ENCODE data around the gene LRP11. TPM values are rescaled to one million over a fixed set of nuclear protein-coding genes. Genes with fewer than 3 reads are reported as not detected.

The LRP11 gene
- total and polyA plus RNA-seq, 2 donors (not counting 1 experiment from before 2014, with no cell fraction given) = 58.4 to 89.5 TPM

- no peak overlapping the region for H3K9ac ChIP-seq (ENCODE audit: insufficient read depth, low read length)
- H3K27me3 ChIP-seq (ENCODE audit: control insufficient read depth, insufficient read depth, low read length) = no peaks in the 10 kb centered on the region
- H3K9me3 ChIP-seq (ENCODE audit: control insufficient read depth, insufficient read depth, low read depth, low read length) = no peaks in the 10 kb centered on the region
- H3K36me3 ChIP-seq (ENCODE audit: control insufficient read depth, insufficient read depth, low read length) = no peaks in the 10 kb centered on the region
- peaks cover 20% of the 10 kb centered on the region for H3K4me1 ChIP-seq (ENCODE audit: control insufficient read depth, extremely low read depth, insufficient read depth, low read length)
- H3K27ac ChIP-seq (ENCODE audit: insufficient read depth, low read length) = peak overlapping the region; percentile 61
- peak overlapping the region; percentile 2 for H3K4me2 ChIP-seq (ENCODE audit: extremely low read depth, insufficient read depth, low read length)
- H3K79me2 ChIP-seq (ENCODE audit: control insufficient read depth, insufficient read depth, low read length) = peaks cover 50% of the 10 kb centered on the region
- DNase-seq (ENCODE audit: low read depth in 2 of 2) = peak in 1 of 2 donors; percentile 75
- H4K20me1 ChIP-seq (ENCODE audit: control insufficient read depth, extremely low read depth, insufficient read depth, low read length) = no peaks in the 10 kb centered on the region
- H3K4me3 ChIP-seq (replicated peaks in 1 of 4; ENCODE audit: control extremely low read depth in 1 of 4, insufficient read depth in 1 of 4, low read depth in 3 of 4, low read length in 4 of 4) = peak overlapping the region in 1 of 4 experiments; percentile 76
- TF ChIP-seq CTCF (conservative IDR thresholded peaks at IDR 0.05 in 1 of 2, IDR thresholded peaks at IDR 0.05 in 1 of 2; ENCODE audit: low read depth in 1 of 2, low read length in 2 of 2) = peak; percentile 8 to 28
- TF ChIP-seq EZH2 (IDR thresholded peaks at IDR 0.05; ENCODE audit: low read length, missing control alignments) = no peak
- no peak overlapping the region for H2AFZ ChIP-seq (ENCODE audit: low read length)
These were observed 3.1 kb downstream of the LRP11 start for GRCh38 chr6:149860834-149861602.

- Histone ChIP-seq H3K9me3 (ENCODE audit: control insufficient read depth, insufficient read depth, low read depth, low read length) (no peaks in the 10 kb centered on the region), H3K79me2 (ENCODE audit: control insufficient read depth, insufficient read depth, low read length) (peaks cover 50% of the 10 kb centered on the region), H3K27ac (ENCODE audit: insufficient read depth, low read length) (peak overlapping the region; percentile 61), H4K20me1 (ENCODE audit: control insufficient read depth, extremely low read depth, insufficient read depth, low read length) (no peaks in the 10 kb centered on the region), H3K36me3 (ENCODE audit: control insufficient read depth, insufficient read depth, low read length) (no peaks in the 10 kb centered on the region), H3K4me2 (ENCODE audit: extremely low read depth, insufficient read depth, low read length) (peak overlapping the region; percentile 29), H3K9ac (ENCODE audit: insufficient read depth, low read length) (no peak overlapping the region), H2AFZ (ENCODE audit: low read length) (no peak overlapping the region), H3K4me1 (ENCODE audit: control insufficient read depth, extremely low read depth, insufficient read depth, low read length) (peaks cover 23% of the 10 kb centered on the region), H3K4me3 (replicated peaks in 1 of 4; ENCODE audit: control extremely low read depth in 1 of 4, insufficient read depth in 1 of 4, low read depth in 3 of 4, low read length in 4 of 4) (no peak overlapping the region), H3K27me3 (ENCODE audit: control insufficient read depth, insufficient read depth, low read length) (no peaks in the 10 kb centered on the region)
- DNase-seq (ENCODE audit: low read depth in 2 of 2) = no peak
- TF ChIP-seq EZH2 (IDR thresholded peaks at IDR 0.05; ENCODE audit: low read length, missing control alignments) (no peak), CTCF (conservative IDR thresholded peaks at IDR 0.05 in 1 of 2, IDR thresholded peaks at IDR 0.05 in 1 of 2; ENCODE audit: low read depth in 1 of 2, low read length in 2 of 2) (no peak)
These were observed 3.7 kb downstream of the LRP11 start for GRCh38 chr6:149860513-149860833.

DNA sequence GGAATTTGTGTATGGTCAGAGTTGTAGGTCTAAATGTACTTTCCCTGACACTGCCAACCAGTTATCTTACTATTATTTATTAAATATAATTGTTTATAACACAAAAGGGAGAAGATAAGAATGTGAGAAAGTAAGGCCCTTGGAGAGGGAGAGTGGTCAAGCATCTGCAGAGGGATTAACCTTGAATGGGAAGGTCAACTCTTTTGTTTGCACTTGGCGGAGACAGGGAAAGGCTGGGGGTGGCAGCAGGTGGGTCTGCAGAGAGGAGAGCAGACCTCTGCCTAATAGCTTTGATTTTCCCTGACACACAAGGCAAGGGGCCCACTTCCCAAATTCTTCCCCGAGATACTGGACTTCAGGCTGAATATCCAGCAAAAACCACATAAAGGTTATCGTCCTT, 4.2 kb downstream of the LRP11 start:
- H3K4me3 ChIP-seq (replicated peaks in 1 of 4; ENCODE audit: control extremely low read depth in 1 of 4, insufficient read depth in 1 of 4, low read depth in 3 of 4, low read length in 4 of 4) = no peak overlapping the region
- no peak overlapping the region for H2AFZ ChIP-seq (ENCODE audit: low read length)
- no peaks in the 10 kb centered on the region for H3K36me3 ChIP-seq (ENCODE audit: control insufficient read depth, insufficient read depth, low read length)
- TF ChIP-seq CTCF (conservative IDR thresholded peaks at IDR 0.05 in 1 of 2, IDR thresholded peaks at IDR 0.05 in 1 of 2; ENCODE audit: low read depth in 1 of 2, low read length in 2 of 2) = no peak
- no peak for TF ChIP-seq EZH2 (IDR thresholded peaks at IDR 0.05; ENCODE audit: low read length, missing control alignments)
- no peak overlapping the region for H3K9ac ChIP-seq (ENCODE audit: insufficient read depth, low read length)
- no peaks in the 10 kb centered on the region for H3K9me3 ChIP-seq (ENCODE audit: control insufficient read depth, insufficient read depth, low read depth, low read length)
- no peak for DNase-seq (ENCODE audit: low read depth in 2 of 2)
- peak overlapping the region; percentile 46 for H3K4me2 ChIP-seq (ENCODE audit: extremely low read depth, insufficient read depth, low read length)
- H3K27me3 ChIP-seq (ENCODE audit: control insufficient read depth, insufficient read depth, low read length) = no peaks in the 10 kb centered on the region
- peak overlapping the region; percentile 33 for H3K27ac ChIP-seq (ENCODE audit: insufficient read depth, low read length)
- peaks cover 24% of the 10 kb centered on the region for H3K4me1 ChIP-seq (ENCODE audit: control insufficient read depth, extremely low read depth, insufficient read depth, low read length)
- no peaks in the 10 kb centered on the region for H4K20me1 ChIP-seq (ENCODE audit: control insufficient read depth, extremely low read depth, insufficient read depth, low read length)
- peaks cover 50% of the 10 kb centered on the region for H3K79me2 ChIP-seq (ENCODE audit: control insufficient read depth, insufficient read depth, low read length)

Measured in fibroblast of lung (primary cell).